ENCODE results near the gene PSMB11.

Gene PSMB11

DNA sequence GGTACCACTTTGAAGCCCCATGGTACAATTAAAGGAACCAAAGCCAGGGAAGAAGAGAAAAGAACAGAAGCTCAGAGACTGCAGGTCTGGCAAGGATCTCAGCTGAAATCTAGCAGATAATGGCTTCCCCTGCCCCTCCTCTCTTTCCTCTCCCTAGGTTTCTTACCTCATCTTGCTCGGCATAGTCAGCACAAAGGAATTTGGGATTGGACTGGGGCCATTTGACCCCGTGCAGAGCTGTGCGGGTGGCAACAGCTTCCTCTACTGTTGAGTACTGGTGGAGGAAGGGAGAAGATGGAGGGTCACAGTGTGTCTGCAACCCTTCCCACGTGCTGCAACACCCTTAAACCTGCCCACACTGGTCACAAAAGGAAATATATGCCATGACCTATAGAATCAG, 20.0 kb downstream of the PSMB11 start:
- no peak for DNase-seq

- no peak for DNase-seq
These were observed 21.6 kb downstream of the PSMB11 start for GRCh38 chr14:23063601-23064000.

DNA sequence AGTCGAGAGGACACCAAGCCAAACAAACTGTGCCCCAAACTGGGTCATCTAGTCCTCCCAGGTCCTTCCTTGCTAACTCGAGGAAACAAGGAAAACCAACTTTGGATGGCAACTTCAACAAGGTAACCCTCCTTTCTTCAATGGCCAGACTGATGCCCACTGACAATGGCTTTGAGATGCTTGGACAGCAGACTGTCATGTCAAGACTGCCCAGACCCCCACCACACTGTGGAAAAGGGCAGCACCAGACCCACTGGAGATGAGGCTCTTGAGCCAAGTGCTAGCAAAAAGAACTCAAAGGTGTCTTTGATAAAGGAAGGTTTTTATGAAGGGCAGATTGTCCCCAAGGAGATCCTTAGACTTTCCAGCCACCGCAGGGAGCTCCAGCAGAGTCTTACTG, 24.4 kb downstream of the PSMB11 start:
- no peak for DNase-seq

GRCh38 chr14:23066855-23067744, 25.1 kb downstream of the PSMB11 start:
- DNase-seq: no peak

DNA sequence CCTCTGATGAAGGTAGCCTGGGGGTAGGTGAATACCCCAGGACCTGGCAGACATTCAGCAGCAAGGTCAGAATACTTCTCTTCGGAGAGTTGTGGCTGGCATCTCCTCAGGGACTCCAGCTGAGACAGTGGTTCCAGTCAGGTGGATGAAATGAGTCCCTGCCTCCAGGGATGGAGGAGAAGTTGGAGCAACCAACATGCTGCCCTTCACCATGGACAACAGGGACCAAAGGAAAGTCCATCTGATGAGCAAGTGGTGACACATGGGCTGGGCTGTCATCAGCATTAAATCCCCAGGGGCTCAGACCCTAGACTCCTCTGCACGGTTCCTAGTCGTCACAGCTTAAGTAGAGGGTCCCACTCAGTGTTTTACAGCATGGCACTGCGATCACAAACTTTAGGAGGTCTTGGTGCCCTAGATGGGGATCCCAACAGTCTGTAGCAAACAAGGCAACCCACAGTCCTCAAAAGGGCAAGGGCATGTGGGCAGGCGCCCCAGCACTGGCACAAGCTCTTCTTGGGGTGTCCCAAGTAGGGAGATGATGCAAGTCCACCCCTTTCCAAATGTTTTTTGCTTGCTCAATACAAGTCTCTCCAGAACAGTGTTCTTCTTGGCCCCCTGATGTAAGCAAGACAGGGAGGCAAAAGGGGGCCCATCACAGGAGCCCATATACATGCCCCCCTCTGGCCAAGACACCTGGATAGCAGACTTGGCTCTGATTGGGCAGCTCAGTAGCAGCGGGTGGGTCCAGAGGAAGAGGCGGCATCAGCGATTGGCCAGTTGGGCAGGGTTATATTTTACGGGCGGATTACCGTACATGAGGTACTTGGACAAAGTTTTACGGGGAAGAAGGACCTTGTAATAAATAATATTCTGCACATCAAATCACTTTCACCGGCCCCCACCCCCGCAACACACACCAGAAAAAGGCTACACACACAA, 26.1 kb downstream of the PSMB11 start:
- DNase-seq: no peak

GRCh38 chr14:23068789-23069412, 26.9 kb downstream of the PSMB11 start:
- no peak for DNase-seq

DNA sequence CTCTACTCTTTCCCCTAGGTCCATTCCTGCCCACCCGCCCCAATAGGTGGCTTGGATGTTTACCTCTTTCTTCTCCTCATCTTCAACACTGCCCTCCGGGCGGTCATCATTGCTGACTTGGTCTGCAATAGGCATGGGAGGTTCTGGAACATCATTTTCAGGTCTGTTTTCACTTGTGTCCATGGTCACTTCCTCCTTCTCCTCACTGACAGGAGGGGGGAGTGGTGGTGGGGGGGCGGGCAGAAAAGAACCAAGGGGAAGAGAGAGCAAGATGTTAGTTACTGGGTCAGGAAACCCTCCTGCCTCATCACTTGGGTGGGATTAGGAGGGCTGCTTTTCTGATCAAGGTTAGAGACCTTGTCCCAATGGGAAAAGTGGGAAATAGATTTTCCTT, 27.4 kb downstream of the PSMB11 start:
- no peak for DNase-seq

- DNase-seq: no peak
These were observed 28.5 kb downstream of the PSMB11 start for GRCh38 chr14:23070262-23071129.

GRCh38 chr14:23071244-23071920, 29.4 kb downstream of the PSMB11 start:
- no peak for DNase-seq

DNA sequence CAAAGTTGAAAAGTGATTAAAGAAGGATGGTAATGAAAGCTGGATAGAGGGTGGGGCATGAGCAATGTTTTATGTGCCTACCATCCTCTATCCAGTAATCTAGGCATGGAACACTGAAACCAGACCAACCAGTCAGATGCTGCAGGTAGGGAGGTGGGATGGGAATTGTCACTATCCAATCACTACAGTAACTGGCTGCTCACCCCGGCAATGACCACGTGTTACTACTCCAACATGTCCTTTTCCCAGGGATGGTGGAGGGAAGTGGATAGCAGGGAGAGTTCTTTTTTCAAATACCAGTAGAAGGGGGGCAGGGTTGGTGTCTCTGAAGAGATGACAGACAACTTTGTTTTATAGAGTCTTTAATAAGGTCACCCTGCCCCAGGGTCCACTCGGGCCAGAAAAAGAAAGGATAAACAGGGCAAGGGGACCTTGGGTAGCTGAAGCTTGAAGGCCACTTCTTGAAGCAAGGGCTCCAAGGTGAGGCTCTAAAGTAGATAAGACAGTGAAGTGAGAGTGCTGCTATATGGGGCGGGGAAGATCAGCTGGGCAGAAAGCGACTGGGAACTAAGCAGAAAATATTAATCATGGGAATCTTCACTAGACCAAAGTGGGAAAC, 30.0 kb downstream of the PSMB11 start:
- DNase-seq: no peak

DNA sequence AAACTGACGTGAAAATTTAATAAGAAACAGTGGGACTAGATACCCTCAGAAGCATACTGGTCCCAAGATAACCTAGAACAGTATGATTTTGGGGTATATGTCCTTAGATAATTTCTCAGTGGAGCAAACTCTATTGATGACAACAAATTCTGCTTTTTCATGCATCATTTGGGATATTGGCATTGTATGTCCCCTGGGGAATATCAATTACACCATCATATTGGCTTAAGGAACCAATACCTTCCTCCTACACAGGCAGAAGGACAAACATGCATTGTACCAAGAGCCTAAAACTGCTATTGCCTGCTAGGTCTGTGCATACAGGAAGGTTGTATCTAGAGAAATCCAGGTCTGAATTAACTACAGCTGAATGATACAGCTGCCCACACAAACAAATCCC, 32.9 kb downstream of the PSMB11 start:
- DNase-seq: no peak

DNA sequence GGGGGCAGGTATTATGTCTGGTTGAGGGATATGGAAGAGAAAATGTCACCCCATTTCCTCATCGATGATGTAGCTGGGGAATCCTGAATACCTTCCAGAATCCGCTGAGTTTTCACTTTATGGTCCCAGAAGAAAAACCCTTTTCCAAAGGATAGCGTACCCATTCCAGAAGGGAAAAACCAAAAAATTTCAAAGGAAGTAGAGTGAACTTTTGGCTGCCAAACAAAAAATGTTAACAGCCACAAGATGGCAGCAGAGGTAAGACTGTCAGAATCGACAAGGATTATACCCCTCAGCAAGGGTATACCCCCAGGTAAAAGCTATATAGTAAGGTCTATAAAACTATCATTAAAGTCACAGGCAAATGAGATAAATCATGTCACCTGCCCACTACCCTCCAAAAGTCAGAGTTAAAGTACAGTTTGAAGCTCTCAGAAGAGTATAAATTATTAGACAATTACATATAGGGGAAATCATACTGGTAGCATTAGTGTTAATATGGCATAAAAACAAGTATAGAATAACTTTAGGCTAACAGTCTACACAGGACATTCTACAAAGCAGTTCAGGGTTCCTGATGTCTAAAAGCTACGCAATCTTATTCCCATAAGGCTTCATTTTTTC, 34.9 kb downstream of the PSMB11 start:
- DNase-seq: no peak

DNA sequence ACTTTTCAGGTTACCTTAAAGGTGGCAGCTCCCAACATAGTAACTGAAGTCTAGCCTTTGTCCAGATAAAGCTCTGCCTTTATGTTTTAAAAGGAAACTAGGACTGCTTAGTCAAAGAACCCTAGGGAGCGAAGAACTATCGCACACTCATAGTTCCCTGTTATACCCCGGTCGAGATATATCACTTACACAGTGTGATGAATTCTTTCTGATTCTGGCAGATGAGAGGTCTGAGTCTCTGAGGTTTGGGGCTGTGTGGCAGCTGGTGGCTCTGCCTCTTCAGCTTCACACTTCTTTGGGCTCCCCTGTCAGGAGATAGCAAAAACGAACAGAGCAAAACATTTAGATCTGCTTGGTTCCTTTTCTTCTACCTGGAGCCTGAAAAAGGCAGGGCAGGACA, 36.0 kb downstream of the PSMB11 start:
- no peak for DNase-seq

DNA sequence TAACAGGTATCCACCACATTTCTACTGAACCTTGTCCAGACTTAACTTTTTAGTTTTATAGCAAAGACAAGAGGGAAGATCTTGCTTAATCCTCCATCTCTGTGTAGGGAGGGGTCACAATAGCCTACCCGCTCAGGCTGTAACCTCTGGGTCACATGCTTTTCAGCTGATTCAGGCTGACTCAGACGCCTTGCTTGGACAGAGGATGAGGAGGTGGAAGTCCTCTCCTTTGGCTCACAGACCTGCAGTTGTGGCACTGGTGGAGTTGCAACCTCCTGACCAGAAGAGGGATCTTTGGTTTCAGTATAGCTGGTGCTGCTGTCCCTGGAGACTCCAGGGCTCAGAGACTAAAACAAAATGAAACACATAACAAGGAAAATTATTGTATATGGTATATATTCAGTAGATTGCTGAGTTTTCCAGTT, 36.7 kb downstream of the PSMB11 start:
- no peak for DNase-seq

DNA sequence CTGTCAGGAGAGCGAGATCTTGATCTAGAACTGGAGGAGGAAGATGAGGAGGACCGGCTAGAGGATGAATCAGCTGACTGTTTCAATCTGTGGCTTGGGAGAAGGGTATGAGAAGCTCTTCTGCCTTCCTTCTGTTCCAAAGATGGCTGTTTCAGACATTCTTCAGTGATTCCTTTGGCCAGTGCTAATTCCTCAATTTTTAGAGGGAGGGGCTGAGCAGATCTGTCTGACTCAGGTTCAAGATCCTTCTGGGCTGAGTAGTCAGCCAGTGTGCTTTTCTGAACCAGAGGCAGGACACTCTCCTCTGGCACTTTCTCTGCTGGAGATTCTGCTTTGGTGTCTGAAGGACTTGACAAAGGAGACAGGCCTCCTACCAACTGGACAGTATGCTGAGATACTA, 37.7 kb downstream of the PSMB11 start:
- DNase-seq: no peak

GRCh38 chr14:23080474-23080873, 38.5 kb downstream of the PSMB11 start:
- no peak for DNase-seq

DNA sequence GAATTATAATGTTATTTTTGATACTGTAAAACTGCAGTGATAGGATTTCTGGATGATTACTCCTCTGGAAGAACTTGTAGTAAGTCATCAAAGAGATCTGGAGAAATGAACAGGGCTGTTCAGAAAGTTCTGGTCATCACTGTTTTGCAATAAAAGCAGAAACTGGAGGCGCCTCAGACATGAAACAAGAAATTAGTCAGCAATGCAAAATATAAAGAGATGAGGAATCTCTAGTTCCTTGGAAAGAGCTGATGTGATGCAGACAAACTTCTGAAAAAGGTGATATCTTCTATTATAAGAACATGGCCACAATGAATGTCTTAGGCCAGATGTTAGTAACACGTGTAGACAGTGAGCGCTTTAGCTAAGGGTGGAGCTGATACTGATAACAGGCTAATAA, 43.4 kb downstream of the PSMB11 start:
- DNase-seq: no peak

DNA sequence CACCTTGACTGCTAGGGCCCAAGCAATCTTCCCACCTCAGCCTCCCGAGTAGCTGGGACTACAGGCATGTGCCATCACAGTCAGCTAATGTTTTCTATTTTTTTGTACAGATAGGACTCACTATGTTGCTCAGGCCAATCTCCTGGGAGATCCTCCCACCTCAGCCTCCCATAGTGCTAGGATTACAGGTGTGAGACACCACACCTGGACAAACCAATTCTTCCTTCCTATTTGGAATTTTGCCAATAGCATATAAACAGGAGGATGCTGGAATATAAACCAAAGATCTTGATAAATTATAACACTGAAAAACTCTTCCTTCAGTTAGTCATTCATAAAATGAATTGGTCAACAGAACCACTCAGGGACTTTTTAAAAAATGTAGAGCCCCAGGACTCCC, 44.6 kb downstream of the PSMB11 start:
- DNase-seq: no peak

- no peak for DNase-seq
These were observed 47.7 kb downstream of the PSMB11 start for GRCh38 chr14:23089498-23090253.

DNA sequence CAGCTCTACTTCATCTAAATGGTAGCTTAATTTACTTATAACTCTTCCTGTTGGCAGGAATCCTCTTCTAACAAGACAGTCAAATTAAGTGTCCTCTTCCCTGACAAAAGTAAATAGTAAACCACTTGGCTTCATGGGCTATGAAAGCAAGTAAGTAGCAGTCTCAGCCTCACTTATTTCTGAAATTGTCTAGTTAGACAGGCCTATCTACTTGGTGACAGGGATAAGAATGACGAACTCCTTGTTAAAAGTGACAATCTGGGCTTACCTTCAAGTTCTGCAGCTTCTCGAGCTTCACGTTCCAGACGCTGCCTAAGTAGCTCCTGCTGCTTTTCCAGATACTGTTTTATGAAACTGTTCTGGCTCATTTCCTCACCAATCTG, 48.2 kb downstream of the PSMB11 start:
- no peak for DNase-seq
